Erythroblast (primary cell): Measurements from ENCODE around the gene ACTL8.

ENCODE experiments used
- GATA1 ChIP-seq: IDR thresholded peaks from 2 replicates; pipeline ENCODE4 v1.6.1; 2011; ENCODE audit warnings: low read depth, mild to moderate bottlenecking, control low read depth, low read length, moderate library complexity
- POLR2A ChIP-seq: IDR thresholded peaks from 2 replicates; pipeline ENCODE4 v1.6.1; 2011; ENCODE audit warnings: mild to moderate bottlenecking, low read length

DNA sequence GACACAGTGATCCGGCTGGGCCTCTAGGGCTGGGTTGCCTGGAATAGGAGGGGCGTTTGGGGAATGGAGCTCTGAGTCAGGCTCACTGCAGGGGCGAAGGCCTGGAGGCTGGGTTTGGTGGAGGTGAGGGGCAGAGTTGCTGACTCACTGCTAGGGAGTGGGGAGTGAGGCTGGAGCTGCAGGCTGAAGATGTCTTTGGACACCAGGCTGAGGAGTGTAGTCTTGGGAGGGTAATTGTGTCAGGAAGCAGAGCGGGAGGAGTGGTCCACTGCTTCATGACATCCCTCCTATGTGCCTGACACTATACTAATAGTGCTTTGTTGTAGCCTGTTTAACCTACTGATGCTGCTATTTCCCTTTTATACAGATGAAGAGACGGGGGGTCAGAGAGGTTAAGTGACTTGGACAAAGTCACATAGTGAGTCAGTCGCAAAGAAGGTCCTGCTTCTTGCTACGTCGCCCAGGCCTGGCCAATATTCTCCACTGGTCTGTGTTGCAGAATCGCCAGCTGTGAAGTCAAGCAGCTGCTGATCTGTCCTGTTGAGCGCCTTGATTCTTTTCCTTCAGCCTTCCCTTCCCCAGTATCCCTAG, 13.6 kb downstream of the ACTL8 start:
- TF ChIP-seq GATA1 (no peak), POLR2A (no peak)
